GM21447 (cell line): ENCODE data around the gene MPP3.

ENCODE experiments used
- ATAC-seq: cut with Tn5 transposase; IDR thresholded peaks from one replicate; pipeline ENCODE4 v1.9.1; 2021; ENCODE audit not compliant: unreplicated experiment

Gene MPP3

DNA sequence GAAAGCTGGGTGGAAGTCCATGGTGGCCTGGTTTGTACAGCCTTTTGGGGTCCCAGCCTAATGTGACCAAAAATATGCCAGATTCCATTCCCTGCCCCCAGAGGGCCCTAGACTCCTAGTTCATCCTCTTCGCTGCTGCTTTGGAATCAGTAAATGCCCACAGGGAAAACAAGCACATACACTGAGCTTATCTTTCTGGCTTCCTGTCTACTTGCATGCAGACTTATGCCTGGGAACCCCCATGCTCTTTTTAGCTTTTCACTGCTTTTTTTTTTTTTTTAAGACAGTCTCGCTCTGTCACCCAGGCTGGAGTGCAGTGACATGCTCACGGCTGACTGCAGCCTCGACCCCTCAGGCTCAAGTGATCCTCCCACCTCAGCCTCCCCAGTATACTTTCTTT lies 7.9 kb upstream of the MPP3 start:
- ATAC-seq: no peak

DNA sequence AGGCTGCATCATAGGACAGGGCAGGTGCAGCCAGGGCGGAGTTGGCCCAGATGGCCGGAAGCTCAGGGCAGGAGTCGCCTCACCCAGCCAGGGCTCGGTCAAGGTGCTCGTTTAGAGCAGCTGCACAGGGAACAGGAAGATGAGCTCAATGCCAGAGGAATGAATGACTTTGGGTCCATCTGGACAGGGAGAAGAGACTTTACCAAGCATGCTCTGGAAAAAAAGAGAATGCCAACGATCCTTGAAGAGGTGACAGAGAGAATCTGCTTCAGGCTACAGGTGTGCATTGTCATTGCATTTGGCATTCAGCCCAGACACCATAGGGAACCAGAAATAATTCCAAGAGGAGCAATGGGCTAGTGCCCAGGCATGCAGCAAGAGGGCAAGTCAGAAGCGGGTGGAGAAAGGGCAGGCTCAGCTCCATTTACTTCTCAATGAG lies 6.7 kb upstream of the MPP3 start:
- ATAC-seq: no peak

DNA sequence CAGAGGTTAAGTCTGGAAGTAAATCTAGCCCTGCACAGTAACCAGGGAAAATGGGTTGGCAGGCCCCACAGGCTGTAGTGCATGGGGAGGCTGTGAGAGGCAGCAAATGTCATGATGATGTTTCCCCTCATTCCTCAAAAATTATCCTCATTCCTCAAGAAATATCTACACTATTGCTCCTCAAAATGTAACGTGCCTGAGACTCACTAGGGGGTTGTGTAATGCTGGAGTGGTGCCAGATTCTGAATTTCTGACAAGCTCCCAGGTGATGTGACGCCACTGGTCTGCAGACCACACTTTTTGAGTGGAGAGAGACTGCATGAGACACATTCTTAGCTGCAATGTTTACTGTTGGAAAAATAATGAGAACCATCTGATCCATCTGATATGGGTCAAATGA lies 1.2 kb upstream of the MPP3 start:
- no peak for ATAC-seq

DNA sequence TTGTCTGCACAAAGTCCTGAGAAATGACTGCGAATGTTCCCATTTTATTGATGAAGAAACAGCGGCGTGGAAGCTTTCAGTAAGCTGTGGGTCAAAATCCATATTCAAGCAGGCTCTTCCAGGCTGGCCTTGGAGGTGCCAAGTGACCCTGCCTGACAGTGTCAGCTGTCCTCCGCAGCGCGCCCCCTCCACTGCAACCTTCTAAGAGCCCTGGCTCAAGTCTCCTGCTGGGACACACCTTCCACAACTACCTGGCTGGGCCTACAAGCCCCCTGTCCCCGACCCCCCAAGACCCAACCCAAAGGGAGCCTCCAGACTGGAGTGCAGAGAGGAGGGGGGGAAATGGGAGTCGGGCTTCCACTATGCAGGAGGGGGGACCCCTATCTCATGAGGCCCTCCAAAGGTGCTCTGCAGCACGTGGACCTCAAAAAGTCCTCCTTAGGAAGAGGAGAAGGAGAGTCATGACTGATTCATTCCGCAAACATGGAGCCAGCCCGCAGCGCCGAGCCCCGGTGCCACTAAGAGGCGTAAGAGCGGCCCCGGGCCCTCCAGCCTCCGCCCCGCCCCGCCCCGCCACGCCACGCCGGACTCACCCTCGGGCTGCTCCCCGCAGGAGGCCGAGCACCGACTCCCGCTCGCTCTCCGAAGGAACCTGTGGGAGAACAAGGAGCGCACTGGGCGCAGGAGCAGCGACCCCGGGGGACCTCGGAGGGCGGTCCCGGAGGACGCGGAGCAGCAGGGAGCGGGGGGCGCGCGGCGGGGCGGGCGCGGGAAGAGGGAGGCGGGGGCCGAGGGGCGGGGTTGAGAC lies 574 bp downstream of the MPP3 start:
- ATAC-seq: no peak

DNA sequence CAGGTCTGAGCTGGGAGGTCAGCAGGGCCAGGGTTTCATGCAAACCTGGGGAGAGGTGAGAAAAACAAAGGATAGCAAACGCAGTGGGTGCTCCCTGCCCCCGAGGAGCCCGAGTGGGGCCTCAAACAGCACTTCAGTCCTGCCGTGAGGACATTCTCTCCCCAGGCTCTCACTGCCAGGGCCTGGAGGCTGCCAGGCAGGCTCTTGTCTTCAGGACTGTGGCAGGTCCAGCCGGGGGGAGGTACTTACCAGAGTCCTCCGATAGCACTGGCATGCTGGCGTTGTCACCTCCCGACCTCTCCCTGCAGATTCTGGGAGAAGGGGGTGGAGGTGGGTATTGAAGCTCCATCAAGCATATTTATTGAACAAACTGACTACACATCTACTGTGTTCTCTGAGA lies 1.3 kb downstream of the MPP3 start:
- ATAC-seq: no peak

DNA sequence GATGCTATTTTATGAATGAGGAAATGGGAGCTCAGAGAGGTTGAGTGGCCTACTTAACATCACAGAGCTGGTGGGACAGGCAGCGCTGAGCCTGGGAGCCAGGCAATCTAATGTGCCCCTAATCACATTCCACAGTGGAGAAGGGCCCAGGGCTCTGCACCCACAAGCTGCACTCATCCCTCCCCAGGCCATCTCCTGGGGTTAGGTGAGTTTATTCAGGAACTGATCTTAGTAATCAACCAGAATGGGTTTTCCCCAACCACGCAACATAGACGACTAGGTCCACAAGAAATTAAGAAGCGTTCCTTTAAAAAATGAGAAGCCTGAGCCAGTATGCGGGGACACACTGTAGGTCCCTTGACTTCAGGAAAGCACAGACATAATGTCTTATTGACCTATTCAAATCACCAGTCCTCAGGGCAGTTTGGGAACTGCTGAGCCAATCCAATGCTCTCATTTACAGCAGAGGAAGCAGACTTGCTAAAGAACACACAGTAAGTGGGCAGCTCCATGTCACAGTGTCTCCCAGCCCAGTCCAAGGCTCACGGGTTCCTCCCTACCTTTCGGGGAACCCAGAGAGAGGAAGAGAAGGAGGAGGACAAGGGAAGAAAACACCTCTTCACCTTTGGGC lies 2.3 kb downstream of the MPP3 start:
- no peak for ATAC-seq

DNA sequence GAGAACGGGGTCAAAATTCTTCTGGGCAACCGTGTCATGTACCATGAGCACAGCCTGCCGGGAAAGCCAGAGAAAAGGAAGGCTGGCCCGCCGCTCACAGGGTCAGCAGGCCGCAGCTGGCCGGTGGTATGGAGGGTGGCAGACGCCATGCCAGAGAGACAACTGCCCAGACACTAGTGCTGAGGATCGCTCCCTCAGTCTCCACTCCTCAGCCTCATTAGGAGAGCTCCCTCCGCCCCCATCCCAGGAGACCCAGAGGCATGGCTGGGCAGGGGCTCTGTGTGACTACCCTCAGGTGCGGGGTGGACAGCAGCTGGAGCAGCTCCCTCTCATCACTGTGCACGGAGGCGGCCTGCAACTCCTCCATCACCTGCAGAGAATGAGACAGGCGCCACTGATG lies 3.2 kb downstream of the MPP3 start:
- ATAC-seq: no peak

DNA sequence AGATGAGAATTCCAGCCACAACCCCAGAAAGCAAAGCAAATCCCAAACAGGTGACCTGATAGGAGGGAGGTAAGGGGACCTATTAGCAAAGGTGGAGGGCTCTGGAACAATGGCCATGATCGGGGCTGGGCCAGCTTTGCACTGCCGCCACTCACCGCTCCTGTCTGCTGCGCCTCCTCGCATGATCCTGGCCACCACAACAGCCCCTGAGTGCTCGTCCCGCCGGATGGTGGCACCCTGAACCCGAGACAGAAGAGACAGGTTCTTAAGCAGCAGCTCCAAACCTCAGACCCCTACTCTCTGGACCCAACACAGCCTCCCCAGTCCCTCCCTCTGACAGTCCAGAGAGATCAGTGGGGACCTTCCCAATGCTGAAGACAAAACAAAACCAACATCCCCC lies 5.3 kb downstream of the MPP3 start:
- ATAC-seq: no peak

DNA sequence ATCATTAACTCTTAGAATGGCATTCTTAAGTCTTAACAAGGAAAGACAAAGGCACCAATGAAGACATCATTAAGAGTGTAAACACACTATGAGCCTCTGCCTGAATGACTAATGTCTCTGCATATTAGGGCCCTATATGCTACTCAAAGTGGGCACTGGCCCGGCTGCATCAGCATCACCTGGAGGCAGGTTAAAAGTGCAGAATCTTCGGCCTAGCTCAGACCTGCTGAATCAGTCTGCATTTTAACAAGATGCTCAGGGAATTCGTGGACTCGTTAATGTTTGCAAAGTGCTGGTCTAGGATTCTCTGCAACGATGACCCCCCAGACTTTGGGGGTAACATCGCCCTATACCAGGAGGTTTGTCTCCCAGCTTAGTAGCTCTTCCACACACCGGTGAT lies 6.7 kb downstream of the MPP3 start:
- no peak for ATAC-seq

DNA sequence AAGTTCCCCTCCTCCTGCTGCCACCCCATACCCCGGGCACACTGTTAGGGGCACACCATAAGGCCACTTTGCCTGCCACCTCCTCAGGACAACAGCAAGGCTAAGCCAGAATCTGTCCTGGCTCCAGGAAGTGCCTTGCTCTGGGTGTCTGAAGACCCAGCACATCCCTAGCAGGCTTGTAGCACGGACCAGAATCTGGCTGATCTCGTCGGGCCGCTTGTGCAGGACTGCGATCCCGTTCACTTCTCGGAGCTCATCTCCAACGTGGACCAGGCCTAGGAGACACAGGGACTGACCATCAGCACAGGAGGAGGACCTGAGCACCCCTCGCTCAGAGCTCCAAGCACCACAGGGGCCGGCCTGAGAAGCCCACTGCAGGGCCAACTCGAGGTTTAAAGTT lies 7.4 kb downstream of the MPP3 start:
- ATAC-seq: no peak

DNA sequence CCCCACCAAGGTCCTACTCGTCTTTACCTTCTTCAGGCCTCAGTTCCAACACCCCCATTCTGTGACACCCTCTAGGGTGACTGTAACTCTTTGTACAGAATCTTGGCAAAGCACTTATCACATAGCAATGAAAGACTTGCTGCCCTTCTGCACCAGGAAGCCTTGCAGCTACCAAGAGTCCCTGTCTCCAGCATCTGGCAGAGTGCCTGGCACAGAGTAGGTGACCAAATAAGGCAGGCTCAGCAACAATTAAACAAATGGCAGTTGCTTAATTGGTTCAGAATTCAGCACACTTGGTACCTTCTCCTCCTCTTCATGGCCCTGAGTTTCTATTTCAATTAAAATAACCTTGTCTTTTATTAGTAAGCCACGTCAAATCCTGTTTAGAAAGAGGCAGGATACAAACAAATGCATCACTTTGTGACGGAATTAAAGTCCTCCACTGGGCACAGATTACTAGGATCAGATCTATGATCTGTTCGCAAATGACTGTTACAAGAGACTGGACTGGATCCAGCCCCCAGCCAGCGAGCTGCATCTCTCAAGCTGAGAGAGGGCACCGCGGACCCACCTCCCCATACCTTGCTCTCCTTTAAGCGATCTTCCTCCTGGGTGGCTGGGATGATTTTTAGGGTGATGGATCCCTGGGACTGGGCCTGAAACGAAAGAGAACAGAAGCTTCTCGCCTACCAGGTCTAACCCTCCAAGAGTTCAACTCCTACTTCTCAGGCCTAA lies 9.4 kb downstream of the MPP3 start:
- no peak for ATAC-seq

DNA sequence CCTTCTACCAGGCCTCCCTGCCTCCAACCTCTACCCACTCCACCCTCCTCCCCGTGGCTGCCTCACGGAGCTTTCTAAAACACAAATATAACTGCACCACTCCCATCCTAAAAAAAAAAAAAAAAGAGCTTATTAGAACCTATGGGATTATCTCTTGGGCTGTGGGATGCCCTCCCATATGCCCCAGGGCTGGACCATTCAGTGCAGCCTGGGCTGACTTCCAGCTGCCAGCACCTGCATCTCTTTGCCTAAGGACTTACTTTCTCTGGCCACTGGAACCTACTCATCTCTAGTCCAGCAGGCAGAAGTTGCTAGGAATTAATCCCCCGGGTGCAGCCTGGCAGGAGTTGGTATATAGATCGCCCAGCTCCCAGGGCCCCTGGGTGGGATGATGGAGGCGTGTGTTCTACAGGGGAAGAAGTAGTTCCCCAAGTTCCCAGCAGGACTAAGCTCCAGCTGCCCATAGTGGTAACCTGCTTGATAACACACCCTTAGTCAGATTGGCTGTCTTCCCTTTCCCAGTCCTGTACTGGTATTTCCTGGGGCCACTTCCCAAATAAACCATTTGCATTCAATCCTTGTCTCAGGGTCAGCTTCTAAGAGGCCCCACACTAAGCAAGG lies 10.3 kb downstream of the MPP3 start:
- no peak for ATAC-seq

DNA sequence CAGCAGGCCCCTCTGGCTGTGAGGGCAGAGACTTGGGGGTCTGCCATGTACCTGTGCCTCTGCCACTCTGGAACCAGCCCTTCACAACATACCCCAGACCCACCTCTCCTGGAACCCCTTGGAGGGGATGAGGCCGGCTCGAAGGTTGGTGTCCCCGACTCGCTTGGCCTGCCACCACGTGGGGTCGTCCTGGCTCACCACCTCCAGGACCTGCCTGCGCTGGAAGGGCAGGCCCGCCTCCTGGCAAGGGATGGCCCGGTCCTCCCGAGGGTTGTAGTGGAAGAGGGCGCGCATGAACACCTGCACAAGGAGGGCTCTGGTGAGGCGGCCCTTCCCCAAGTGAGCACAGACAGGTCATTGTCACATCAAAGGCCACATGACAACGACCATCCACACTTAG lies 12.2 kb downstream of the MPP3 start:
- no peak for ATAC-seq

DNA sequence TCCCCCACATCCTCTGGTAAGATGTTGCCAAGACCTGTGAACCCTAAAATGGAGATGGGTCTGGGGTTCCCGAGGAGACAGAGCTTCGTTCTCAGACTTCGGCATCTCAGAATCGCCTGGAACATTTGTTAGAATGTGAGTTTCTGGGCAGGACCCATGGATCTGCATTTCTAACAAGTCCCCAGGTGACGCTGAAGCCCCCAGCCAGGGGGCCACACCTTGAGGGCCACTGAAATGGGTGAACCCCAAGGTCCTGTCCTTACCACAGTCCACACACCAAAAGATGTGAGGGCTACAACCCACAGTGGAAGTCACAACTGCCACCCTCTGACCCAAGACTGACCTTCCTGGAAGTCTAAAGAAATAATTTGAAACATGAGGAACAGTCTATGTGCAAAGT lies 14.0 kb downstream of the MPP3 start:
- no peak for ATAC-seq

DNA sequence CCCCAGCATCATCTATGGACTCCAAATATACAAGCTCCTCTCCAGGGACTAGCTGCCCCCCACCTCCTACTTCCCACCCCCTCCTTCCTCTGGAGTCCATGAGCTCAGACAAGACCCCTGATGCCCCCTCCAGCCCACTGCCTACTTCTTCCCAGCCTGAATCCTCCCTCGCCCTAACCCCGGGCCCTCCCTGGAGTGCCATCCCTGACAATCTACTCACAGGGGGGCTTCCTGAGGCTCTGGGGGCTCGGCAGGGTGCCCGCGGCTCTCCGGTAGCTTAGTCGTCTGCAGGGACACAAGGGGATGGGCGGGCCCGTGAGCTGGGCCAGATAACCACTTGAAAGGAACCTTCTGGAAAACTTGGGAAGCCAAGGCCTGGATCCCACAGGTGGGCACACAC lies 15.1 kb downstream of the MPP3 start:
- ATAC-seq: no peak

DNA sequence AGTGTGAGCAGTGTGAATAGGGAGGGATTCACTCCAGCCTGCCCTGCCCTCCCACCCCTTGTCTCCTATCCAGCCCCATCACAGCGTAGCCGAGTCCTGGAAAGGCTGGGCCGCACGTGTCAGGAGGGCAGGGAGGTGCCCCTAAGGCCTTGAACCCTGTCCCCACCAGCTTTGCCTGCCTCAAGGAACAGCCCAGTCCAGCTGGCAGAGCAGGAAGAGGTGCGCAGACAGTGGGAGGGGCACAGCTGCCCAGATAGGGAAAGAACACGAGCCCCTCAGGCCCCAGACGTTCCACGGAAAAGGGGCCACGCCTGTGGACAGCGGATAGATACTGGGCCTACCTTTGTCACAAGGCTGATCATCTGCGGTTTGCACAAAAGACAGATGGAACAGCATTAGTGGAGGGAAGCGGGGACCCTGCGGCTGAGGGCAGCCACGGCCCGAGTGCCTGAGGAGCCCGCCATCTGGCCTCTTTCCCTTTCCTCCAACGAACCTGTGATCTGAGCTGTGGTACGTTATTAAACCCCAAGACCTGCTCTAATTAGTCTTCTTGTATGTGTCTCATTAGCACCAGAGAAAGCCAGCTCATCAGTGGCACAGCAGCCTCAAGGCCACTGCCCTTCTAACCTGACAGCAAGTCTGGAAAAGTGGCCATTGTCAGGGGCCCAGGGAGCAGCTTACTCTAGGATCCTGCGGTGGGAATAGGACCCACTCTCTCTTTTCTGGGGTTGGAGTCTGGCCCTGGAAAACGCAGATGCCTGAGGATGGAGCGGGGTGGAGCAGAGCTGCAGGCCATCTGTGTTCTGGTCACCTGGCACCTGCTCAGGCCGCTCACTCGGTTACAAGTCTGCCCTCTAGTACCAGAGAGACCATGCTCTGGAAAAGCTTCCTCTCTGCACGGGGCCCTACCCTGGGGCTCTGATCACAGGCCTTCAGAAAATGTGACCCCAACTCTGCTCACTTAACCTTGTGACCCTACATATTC lies 16.3 kb downstream of the MPP3 start:
- ATAC-seq: no peak

DNA sequence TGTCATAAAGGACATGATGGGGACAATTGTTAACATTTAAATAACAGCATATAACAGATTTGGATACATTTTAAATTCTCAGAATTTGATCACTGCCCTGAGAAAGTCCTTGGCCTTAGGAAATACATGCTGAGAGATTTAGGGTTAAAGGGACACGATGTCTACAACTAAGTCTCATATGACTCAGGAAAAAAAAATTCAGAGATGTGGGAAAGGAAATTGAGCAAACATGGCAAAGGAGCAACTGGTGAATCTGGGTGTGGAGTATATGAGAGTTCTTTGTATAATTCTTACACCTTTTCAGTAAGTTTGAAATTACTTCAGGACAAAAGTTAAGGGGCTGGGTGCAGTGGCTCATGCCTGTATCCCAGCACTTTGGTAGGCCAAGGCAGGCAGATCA lies 18.2 kb downstream of the MPP3 start:
- no peak for ATAC-seq

DNA sequence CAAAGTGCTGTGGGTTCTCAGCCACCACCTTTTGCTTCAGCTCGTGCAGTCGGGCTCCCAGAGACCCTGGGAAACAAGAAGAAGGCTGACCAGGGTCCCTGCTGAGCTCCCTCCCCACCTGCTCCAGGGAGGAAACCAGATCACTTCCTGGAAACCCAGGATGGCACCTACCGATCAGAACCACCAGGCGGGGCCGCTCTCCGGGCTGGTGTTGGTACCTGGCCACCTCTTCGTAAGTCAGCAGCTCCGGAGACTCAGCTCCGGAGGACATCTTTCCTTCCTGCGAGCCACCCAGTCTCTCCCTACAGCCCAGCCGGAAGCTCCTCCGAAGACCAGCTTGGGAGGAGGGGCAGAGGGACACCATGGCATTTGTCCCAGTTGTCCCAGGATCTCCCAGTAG lies 18.9 kb downstream of the MPP3 start:
- ATAC-seq: no peak

DNA sequence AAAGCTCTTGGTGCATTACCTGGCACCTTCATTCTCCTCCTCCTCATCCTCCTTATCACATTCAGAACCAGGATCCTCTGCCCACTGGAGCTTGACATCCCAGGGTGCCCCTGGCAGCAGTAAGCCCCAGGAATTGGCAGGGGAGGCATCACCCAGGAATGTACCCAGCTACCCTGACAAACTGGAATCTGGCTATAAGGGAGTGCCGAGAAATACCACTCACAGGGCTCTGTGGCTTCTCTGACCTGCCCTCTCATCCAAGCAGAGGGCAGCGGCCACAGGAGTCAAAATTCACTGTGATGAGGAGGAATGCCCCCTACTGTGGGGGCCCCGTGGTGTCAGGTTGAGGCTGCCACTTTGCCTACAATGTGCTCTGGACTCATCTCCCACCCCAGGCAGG lies 19.6 kb downstream of the MPP3 start:
- ATAC-seq: no peak

DNA sequence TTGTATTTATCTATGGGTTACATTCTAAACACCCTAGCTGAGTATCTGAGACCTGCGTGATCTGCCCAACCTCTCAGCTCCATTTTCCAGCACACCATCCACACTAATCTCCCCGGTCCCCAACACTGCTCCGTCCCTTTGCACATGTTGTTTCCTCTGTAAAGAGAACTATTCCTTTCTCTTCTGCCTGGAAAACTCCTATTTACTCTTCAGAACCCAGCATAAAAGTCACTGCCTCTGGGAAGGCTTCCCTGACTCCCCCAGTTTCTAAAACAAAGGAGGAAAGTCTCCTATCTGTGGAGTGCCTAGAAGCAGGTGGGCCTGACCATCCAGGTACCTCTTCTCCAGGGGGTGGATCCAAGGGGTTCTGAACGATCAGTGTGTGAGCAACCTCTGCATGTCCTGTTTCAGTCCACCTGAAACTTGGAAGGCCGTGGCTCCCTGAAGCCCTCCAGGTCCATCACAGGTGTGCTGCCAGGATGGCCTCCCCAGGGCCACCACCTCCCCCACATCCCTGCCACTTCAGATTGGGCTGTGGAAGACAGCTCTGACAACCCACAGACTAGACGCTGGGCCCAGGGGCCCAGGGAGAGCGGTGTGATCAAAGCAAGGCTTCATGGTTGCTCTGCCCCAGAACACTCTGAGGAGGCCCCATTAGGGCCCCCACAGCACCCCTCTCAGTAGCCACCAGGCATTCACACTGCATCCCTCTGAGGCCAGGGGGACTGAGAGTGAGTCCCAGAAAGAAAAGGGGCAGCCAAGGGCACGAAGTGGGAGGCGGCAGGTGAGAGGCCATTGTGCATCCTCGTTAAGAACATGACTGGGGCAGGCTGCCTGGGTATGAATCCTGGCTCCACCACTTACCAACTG lies 20.3 kb downstream of the MPP3 start:
- no peak for ATAC-seq
